PFSK-1 (cell line): ENCODE measurements around the gene FGD3.

Experiments
- POLR2AphosphoS5 ChIP-seq: IDR thresholded peaks from 2 replicates; pipeline ENCODE4 v1.6.1; 2012; ENCODE audit warnings: low read depth, mild to moderate bottlenecking, control low read depth, low read length, moderate library complexity
- TAF1 ChIP-seq: IDR thresholded peaks from 2 replicates; pipeline ENCODE4 v1.6.1; 2012; ENCODE audit warnings: low read length, control low read depth, borderline replicate concordance; ENCODE audit not compliant: insufficient read depth

GRCh38 chr9:93009337-93010015 is 62.2 kb downstream of the FGD3 start:
- TF ChIP-seq TAF1 (no peak), POLR2AphosphoS5 (no peak)
